ENCODE results near the gene AP4M1. TPM values are rescaled to one million over a fixed set of nuclear protein-coding genes. Genes with fewer than 3 reads are reported as not detected.

The AP4M1 gene
- total and polyA plus RNA-seq, 9 of the 15 experiments (the other 6 are each of a cell fraction or from before 2014, with no cell fraction given) = 1.3 to 30.9 (median 14.1) TPM

GRCh38 chr7:100119072-100119969 lies 17.9 kb downstream of the AP4M1 start, which contains the start of the genes CNPY4 and TAF6 (continued):
- TF ChIP-seq REST (IDR thresholded peaks at IDR 0.05; ENCODE audit: borderline replicate concordance) = no peak
- TF ChIP-seq REST (CRISPR knock-in tag; IDR thresholded peaks at IDR 0.05; ENCODE audit: low read depth) = peak; percentile 63; the same call in 1 of the 2 replicates
- 0 out of 2 replicates have a peak, but pooled peaks have one; percentile 26 for TF ChIP-seq E2F3 (CRISPR knock-in tag; IDR thresholded peaks at IDR 0.05)
- TF ChIP-seq ZNF174 (CRISPR knock-in tag; IDR thresholded peaks at IDR 0.05) = no peak; the same call in 1 of the 2 replicates
- TF ChIP-seq MTF1 (CRISPR knock-in tag; IDR thresholded peaks at IDR 0.05; ENCODE audit: borderline replicate concordance) = peak; percentile 74
- peak; percentile 95 for TF ChIP-seq MXI1 (IDR thresholded peaks at IDR 0.05; ENCODE audit: low read depth, low read length)
- TF ChIP-seq ZKSCAN1 (IDR thresholded peaks at IDR 0.05; ENCODE audit: low read depth, low read length) = no peak
- peak; percentile 12 to 48; a peak in 2 of 4 replicates for TF ChIP-seq RCOR1 (IDR thresholded peaks at IDR 0.05; ENCODE audit: borderline replicate concordance in 1 of 2, low read depth in 2 of 2, low read length in 2 of 2)
- no peak for TF ChIP-seq ZNF668 (CRISPR knock-in tag; IDR thresholded peaks at IDR 0.05)
- TF ChIP-seq ZNF586 (CRISPR knock-in tag; conservative IDR thresholded peaks at IDR 0.05) = 0 out of 2 replicates have a peak, but pooled peaks have one; percentile 46
- TF ChIP-seq AFF1 (IDR thresholded peaks at IDR 0.05; ENCODE audit: low read depth in 1 of 2, partially characterized antibody in 2 of 2) = peak; percentile 51 to 98
- peak; percentile 76; the same call in 1 of the 2 replicates for TF ChIP-seq THRB (CRISPR knock-in tag; conservative IDR thresholded peaks at IDR 0.05)

Measured in K562 (cell line).